GM12878 (cell line): ENCODE results near the gene LIX1. TPM values are rescaled to one million over a fixed set of nuclear protein-coding genes. Genes with fewer than 3 reads are reported as not detected.
"Not testable (repeated sequence)": the region's sequence is repeated elsewhere in the genome, so short reads cannot be mapped to it uniquely, and the experiment has no call there.

Source experiments
- ATAC-seq: fragments of 200-7000 bp; cut with Tn5 transposase; 3 replicates; pipeline ENCODE4 v1.9.1; 2020; ENCODE audit warnings: mild to moderate bottlenecking, moderate library complexity
- BruUV-seq: library from RNA; stranded (reverse); fragments of 400-500 nt; replicated peaks from 2 replicates; lab custom pipeline; 2021; lab: Mats Ljungman, UMichigan
- CTCF ChIA-PET: fragments of 300-600 bp; sonication (Branson Sonifier 250); formaldehyde crosslinking; extraction: SDS; loops from one replicate; lab custom pipeline; 2021; ENCODE audit warnings: inconsistent platforms; lab: Yijun Ruan, JAX
- POLR2A ChIA-PET: fragments of 350-600 bp; formaldehyde crosslinking; extraction: SDS; loops from one replicate; lab custom pipeline; 2021; ENCODE audit warnings: inconsistent platforms; lab: Charles Lee
- RAD21 ChIA-PET: fragments of 300-600 bp; sonication (Branson Sonifier 250); formaldehyde crosslinking; loops from one replicate; lab custom pipeline; 2023; ENCODE audit warnings: antibody characterized with exemption; ENCODE audit not compliant: unreplicated experiment; lab: Charles Lee
- SMC1A ChIA-PET: fragments of 300-600 bp; sonication (Branson Sonifier 250); formaldehyde crosslinking; loops from one replicate; lab custom pipeline; 2023; ENCODE audit not compliant: unreplicated experiment, uncharacterized antibody; lab: Charles Lee
- DNase-seq: peaks from one replicate; pipeline ENCODE4 v3.0.0-alpha.2; 2011; ENCODE audit warnings: low read depth, low spot score
- FAIRE-seq: peaks from 3 replicates; lab custom pipeline; 2011; peaks lifted over from hg19 to GRCh38; lab: Jason Lieb, UNC
- H2AFZ ChIP-seq: 2 replicates; pipeline ENCODE4 v1.6.0; 2011; ENCODE audit warnings: low read depth, low read length, control low read depth; ENCODE audit not compliant: control insufficient read depth
- H3K27ac ChIP-seq: 2 replicates; pipeline ENCODE4 v1.5.1; 2011; ENCODE audit warnings: control low read depth; ENCODE audit not compliant: control insufficient read depth, insufficient read depth
- H3K27me3 ChIP-seq, 2 experiments: replicated peaks in 1 of 2; 2 replicates each; pipeline versions ENCODE4 v1.6.0 to v1.6.1; 2011; ENCODE audit warnings: low read length in 1 of 2; ENCODE audit not compliant: control insufficient read depth in 2 of 2, insufficient read depth in 2 of 2
- H3K36me3 ChIP-seq, 2 experiments: 2 replicates each; pipeline ENCODE4 v1.5.1; 2011; ENCODE audit warnings: low read length in 1 of 2; ENCODE audit not compliant: control insufficient read depth in 2 of 2, insufficient read depth in 2 of 2
- H3K4me1 ChIP-seq: 2 replicates; pipeline ENCODE4 v1.6.1; 2011; ENCODE audit warnings: mild to moderate bottlenecking, low read length, moderate library complexity, mixed read lengths; ENCODE audit not compliant: control insufficient read depth, insufficient read depth
- H3K4me2 ChIP-seq: 2 replicates; pipeline ENCODE4 v1.6.0; 2011; ENCODE audit warnings: control low read depth; ENCODE audit not compliant: control insufficient read depth, insufficient read depth
- H3K4me3 ChIP-seq: fragments of 200-600 bp; sonication (generic); 2 replicates; pipeline ENCODE4 v1.5.1; 2016
- H3K79me2 ChIP-seq: 2 replicates; pipeline ENCODE4 v1.6.0; 2011; ENCODE audit warnings: low read length; ENCODE audit not compliant: control insufficient read depth, insufficient read depth
- H3K9ac ChIP-seq: 2 replicates; pipeline ENCODE4 v1.8.0; 2011; ENCODE audit warnings: low read length, control low read depth, mixed read lengths; ENCODE audit not compliant: control insufficient read depth, insufficient read depth
- H3K9me3 ChIP-seq: replicated peaks from 3 replicates; pipeline ENCODE4 v1.5.1; 2011; ENCODE audit warnings: mild to moderate bottlenecking, low read length; ENCODE audit not compliant: control insufficient read depth, insufficient read depth
- H4K20me1 ChIP-seq: 2 replicates; pipeline ENCODE4 v1.6.0; 2011; ENCODE audit not compliant: control insufficient read depth, insufficient read depth
- HDAC6 ChIP-seq: fragments of 200-600 bp; sonication (generic); IDR thresholded peaks from one replicate; pipeline ENCODE4 v1.8.0; 2017; ENCODE audit warnings: antibody characterized with exemption; ENCODE audit not compliant: unreplicated experiment
- MXI1 ChIP-seq: fragments of 150-350 bp; IDR thresholded peaks from 2 replicates; pipeline ENCODE4 v1.6.1; 2011; ENCODE audit warnings: low read depth, mild to moderate bottlenecking, inconsistent platforms, low read length, improper control_type of control experiment
- NFXL1 ChIP-seq: fragments of 450-650 bp; IDR thresholded peaks from 2 replicates; pipeline ENCODE4 v1.6.1; 2017; ENCODE audit warnings: antibody characterized with exemption, mild to moderate bottlenecking, borderline replicate concordance
- NRF1 ChIP-seq: conservative IDR thresholded peaks from 2 replicates; pipeline ENCODE4 v1.6.1; 2011; ENCODE audit warnings: mild to moderate bottlenecking, low read depth, low read length, improper control_type of control experiment
- PML ChIP-seq: IDR thresholded peaks from 2 replicates; pipeline ENCODE4 v1.6.1; 2012; ENCODE audit warnings: low read length, inconsistent platforms
- TCF3 ChIP-seq: IDR thresholded peaks from 2 replicates; pipeline ENCODE4 v1.6.1; 2012; ENCODE audit warnings: low read depth, mild to moderate bottlenecking, low read length, borderline replicate concordance; ENCODE audit not compliant: insufficient read depth
- YBX1 ChIP-seq: fragments of 450-650 bp; IDR thresholded peaks from 2 replicates; pipeline ENCODE4 v1.6.1; 2016; ENCODE audit warnings: antibody characterized with exemption
- ZNF24 ChIP-seq: fragments of 450-650 bp; IDR thresholded peaks from 2 replicates; pipeline ENCODE4 v1.6.1; 2017; ENCODE audit warnings: antibody characterized with exemption, mild to moderate bottlenecking
- ZSCAN29 ChIP-seq: fragments of 450-650 bp; IDR thresholded peaks from 2 replicates; pipeline ENCODE4 v1.6.1; 2017; ENCODE audit warnings: mild to moderate bottlenecking, moderate library complexity
- WGBS: methylation state at CpG from one replicate; pipeline ENCODE4 v1.1.6; 2016; ENCODE audit warnings: low lambda C conversion rate; ENCODE audit not compliant: insufficient replicate concordance, insufficient coverage; ENCODE audit errors: missing lambda C conversion rate; 5-methylcytosine and 5-hydroxymethylcytosine counted together
- in situ Hi-C: fragments of 300-500 bp; cut with MboI; formaldehyde crosslinking; loops from 9 replicates; pipeline ENCODE4 v1.14.3; 2018; ENCODE audit warnings: mixed read lengths
- intact Hi-C: fragments of 100-400 bp; cut with micrococcal nuclease; formaldehyde crosslinking; loops from one replicate; pipeline ENCODE4 v1.14.2; 2022; ENCODE audit not compliant: unreplicated experiment
- polyA plus RNA-seq, 11 experiments: library from polyadenylated mRNA; depleted of rRNA in 4 of 11; unstranded in 6 of 11; stranded (reverse) in 5 of 11; fragments of >200 nt; fragmentation: Nextera tagmentation in 4 of 11; fragmentation: Illumina TruSeq in 1 of 11; extraction: Ambion mirVana in 4 of 11; extraction: Trizol in 1 of 11; gene quantifications; 1 replicate in 1 of 11; 2 replicates in 10 of 11; pipeline versions ENCODE4 v1.2.1 to v1.2.3, GENCODE V29; 2011 to 2016; ENCODE audit warnings: inconsistent platforms in 2 of 11, missing spikeins in 2 of 11, low read depth in 1 of 11
- total RNA-seq, 4 experiments: library from RNA; depleted of rRNA in 3 of 4; stranded (reverse); fragments of >200 nt in 3 of 4; fragmentation: Illumina TruSeq in 1 of 4; extraction: Trizol in 1 of 4; gene quantifications; 2 replicates each; pipeline versions ENCODE4 v1.2.1 to v1.2.3, GENCODE V29; 2013 to 2021
- TF ChIP-seq, protein P1 (sequence below): IDR thresholded peaks from 2 replicates; pipeline ENCODE4 v1.6.1; 2011; ENCODE audit warnings: low read depth, mild to moderate bottlenecking, low read length, moderate library complexity, borderline replicate concordance; ENCODE audit errors: extremely low read depth
- TF ChIP-seq, protein P2 (sequence below): fragments of 450-650 bp; IDR thresholded peaks from 2 replicates; pipeline ENCODE4 v1.6.1; 2017; ENCODE audit warnings: mild to moderate bottlenecking, moderate library complexity

The LIX1 gene
- total and polyA plus RNA-seq, 10 of the 15 experiments (the other 5 are each of a cell fraction or from before 2014, with no cell fraction given), result 0.02 to 0.07 (median 0.04) TPM; not detected in 5

DNA sequence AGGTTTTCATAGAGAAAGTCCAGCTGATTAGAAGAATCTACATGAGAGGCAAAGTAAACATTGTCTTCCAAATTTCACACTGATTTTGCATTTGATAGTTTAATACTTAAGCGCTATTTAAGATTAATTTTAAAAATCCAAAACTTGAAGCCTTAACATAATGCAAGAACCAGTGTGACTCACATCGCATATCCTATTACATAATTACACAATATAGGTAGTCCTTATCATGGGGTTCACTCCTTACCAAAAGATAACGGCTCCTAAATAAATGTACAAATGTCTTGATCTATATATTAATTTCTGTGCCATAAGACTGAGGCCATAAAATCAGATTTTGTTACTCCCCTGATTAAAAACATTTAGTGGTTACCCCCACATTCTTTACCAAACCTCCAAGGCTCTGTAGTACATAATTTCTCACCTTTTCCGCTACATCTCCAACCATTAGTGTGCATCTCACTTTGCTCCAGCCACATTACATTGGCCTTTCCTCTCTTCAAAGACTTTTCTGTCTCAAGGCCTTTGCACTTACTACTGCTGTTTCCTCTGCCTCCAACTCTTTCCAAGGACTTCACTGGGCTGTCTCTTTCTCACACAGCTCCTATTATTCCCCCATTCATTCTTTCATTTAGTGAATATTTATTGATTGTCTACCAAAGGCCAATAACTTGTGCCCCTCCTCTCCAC is 39.6 kb upstream of the LIX1 start:
- DNase-seq, result no peak
- CTCF ChIA-PET, result interaction anchor here (0.9 to 3.4 kb wide), 3 partner anchors 18 to 46 kb away, joined by 3 to 16 read pairs (median 7); no protein-coding TSS in a partner anchor
- H3K36me3 ChIP-seq, result peaks cover 3 to 11% of the 10 kb centered on the region in 2 experiments; a peak in 3 of 4 replicates
- ATAC-seq, result no peak
- no peaks in the 10 kb centered on the region for H4K20me1 ChIP-seq
- no peak for FAIRE-seq
- in situ Hi-C loops (loop anchor here (25.0 kb wide), 1 partner anchor 1855 kb away; no protein-coding TSS in a partner anchor), intact Hi-C loops (loop anchor here (10.0 kb wide), 1 partner anchor 1743 kb away; the partner anchor contains the start of gene CHD1)
- no peaks in the 10 kb centered on the region; the same call in 1 of the 3 replicates for H3K9me3 ChIP-seq
- WGBS, result 93% methylated on average over 4 of the region's 4 CpGs
- BruUV-seq, result no TSS peak
- SMC1A ChIA-PET, result interaction anchor here (0.6 to 2.3 kb wide), 9 partner anchors 8 to 430 kb away, joined by 3 to 10 read pairs (median 6); no protein-coding TSS in a partner anchor
- H3K27ac ChIP-seq, result peak overlapping the region; percentile 94
- H3K9ac ChIP-seq, result peak overlapping the region; percentile 93
- H3K4me3 ChIP-seq, result peak overlapping the region; percentile 99
- no peak overlapping the region for H2AFZ ChIP-seq
- POLR2A ChIA-PET, result interaction anchor here (0.6 to 0.8 kb wide), 3 partner anchors 9 to 521 kb away, joined by 3 read pairs; no protein-coding TSS in a partner anchor
- RAD21 ChIA-PET, result interaction anchor here (1.1 to 1.2 kb wide), 2 partner anchors 17 to 311 kb away, joined by 3 read pairs; no protein-coding TSS in a partner anchor
- H3K4me1 ChIP-seq, result peaks cover 11% of the 10 kb centered on the region
- H3K4me2 ChIP-seq, result peak overlapping the region; percentile 72
- H3K79me2 ChIP-seq, result peaks cover 28% of the 10 kb centered on the region
- no peaks in the 10 kb centered on the region for H3K27me3 ChIP-seq
- no peak for TF ChIP-seq YBX1
- no peak for TF ChIP-seq ZNF24
- TF ChIP-seq ZSCAN29, result no peak
- TF ChIP-seq NRF1, result no peak
- no peak for TF ChIP-seq MXI1
- no peak for TF ChIP-seq HDAC6
- TF ChIP-seq NFXL1, result no peak
- TF ChIP-seq PML, result no peak
- TF ChIP-seq, protein P1, sequence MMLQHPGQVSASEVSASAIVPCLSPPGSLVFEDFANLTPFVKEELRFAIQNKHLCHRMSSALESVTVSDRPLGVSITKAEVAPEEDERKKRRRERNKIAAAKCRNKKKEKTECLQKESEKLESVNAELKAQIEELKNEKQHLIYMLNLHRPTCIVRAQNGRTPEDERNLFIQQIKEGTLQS, result no peak
- TF ChIP-seq, protein P2, sequence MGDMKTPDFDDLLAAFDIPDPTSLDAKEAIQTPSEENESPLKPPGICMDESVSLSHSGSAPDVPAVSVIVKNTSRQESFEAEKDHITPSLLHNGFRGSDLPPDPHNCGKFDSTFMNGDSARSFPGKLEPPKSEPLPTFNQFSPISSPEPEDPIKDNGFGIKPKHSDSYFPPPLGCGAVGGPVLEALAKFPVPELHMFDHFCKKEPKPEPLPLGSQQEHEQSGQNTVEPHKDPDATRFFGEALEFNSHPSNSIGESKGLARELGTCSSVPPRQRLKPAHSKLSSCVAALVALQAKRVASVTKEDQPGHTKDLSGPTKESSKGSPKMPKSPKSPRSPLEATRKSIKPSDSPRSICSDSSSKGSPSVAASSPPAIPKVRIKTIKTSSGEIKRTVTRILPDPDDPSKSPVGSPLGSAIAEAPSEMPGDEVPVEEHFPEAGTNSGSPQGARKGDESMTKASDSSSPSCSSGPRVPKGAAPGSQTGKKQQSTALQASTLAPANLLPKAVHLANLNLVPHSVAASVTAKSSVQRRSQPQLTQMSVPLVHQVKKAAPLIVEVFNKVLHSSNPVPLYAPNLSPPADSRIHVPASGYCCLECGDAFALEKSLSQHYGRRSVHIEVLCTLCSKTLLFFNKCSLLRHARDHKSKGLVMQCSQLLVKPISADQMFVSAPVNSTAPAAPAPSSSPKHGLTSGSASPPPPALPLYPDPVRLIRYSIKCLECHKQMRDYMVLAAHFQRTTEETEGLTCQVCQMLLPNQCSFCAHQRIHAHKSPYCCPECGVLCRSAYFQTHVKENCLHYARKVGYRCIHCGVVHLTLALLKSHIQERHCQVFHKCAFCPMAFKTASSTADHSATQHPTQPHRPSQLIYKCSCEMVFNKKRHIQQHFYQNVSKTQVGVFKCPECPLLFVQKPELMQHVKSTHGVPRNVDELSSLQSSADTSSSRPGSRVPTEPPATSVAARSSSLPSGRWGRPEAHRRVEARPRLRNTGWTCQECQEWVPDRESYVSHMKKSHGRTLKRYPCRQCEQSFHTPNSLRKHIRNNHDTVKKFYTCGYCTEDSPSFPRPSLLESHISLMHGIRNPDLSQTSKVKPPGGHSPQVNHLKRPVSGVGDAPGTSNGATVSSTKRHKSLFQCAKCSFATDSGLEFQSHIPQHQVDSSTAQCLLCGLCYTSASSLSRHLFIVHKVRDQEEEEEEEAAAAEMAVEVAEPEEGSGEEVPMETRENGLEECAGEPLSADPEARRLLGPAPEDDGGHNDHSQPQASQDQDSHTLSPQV, result no peak
- TF ChIP-seq TCF3, result no peak

DNA sequence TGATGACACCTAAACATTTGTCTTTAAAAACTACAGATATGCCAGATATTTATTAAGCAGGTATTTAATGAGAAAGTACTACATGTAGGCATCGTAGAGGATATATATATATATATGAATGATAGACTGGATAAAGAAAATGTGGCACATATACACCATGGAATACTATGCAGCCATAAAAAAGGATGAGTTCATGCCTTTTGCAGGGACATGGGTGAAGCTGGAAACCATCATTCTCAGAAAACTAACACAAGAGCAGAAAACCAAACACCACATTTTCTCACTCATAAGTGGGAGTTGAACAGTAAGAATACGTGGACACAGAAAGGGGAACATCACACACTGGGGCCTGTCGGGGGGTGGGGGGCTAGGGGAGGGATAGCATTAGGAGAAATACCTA is 37.0 kb upstream of the LIX1 start:
- H3K9me3 ChIP-seq, intact Hi-C loops, BruUV-seq, POLR2A ChIA-PET, H4K20me1 ChIP-seq, H3K9ac ChIP-seq, DNase-seq, H3K27ac ChIP-seq, ATAC-seq, H3K4me2 ChIP-seq, H3K4me3 ChIP-seq, H3K27me3 ChIP-seq, FAIRE-seq, H2AFZ ChIP-seq: not testable (repeated sequence)
- CTCF ChIA-PET, result interaction anchor here (1.0 to 1.5 kb wide), 5 partner anchors 14 to 427 kb away, joined by 3 to 7 read pairs (median 3); no protein-coding TSS in a partner anchor
- in situ Hi-C loops, result loop anchor here (25.0 kb wide), 1 partner anchor 1858 kb away; no protein-coding TSS in a partner anchor
- Histone ChIP-seq H3K79me2 (peaks cover 28% of the 10 kb centered on the region), H3K4me1 (peaks cover 11% of the 10 kb centered on the region), H3K36me3 (peaks cover 3 to 13% of the 10 kb centered on the region in 2 experiments)
- SMC1A ChIA-PET, result interaction anchor here (1.5 to 1.8 kb wide), 2 partner anchors 15 to 16 kb away, joined by 5 to 6 read pairs; no protein-coding TSS in a partner anchor
- WGBS, result 100% methylated on average over 1 of the region's 3 CpGs
- RAD21 ChIA-PET, result interaction anchor here (0.8 kb wide), 1 partner anchor 310 kb away, joined by 3 read pairs; no protein-coding TSS in a partner anchor
